ENCODE results near the gene CACNA1S.

DNA sequence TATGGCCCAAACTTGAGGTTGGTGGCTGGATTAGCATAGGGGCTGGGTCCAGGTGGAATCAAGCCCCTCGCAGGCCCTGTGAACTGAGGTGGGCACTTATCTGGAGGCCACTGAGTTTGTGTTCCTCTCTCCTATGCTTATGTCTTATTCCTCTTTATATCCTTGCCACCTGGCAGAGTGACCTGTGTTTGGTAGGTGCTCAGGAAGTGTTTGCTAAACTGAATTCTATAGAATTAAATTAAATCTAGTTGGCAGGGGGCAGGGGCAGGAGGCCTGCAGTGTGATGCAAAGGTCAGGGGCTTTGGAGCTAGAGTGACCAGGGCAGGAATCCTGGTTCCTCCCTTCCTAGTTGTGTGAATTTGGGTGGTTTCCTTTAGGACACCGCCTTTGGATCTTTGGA is 43.1 kb upstream of the CACNA1S start:
- TF ChIP-seq, protein P1, sequence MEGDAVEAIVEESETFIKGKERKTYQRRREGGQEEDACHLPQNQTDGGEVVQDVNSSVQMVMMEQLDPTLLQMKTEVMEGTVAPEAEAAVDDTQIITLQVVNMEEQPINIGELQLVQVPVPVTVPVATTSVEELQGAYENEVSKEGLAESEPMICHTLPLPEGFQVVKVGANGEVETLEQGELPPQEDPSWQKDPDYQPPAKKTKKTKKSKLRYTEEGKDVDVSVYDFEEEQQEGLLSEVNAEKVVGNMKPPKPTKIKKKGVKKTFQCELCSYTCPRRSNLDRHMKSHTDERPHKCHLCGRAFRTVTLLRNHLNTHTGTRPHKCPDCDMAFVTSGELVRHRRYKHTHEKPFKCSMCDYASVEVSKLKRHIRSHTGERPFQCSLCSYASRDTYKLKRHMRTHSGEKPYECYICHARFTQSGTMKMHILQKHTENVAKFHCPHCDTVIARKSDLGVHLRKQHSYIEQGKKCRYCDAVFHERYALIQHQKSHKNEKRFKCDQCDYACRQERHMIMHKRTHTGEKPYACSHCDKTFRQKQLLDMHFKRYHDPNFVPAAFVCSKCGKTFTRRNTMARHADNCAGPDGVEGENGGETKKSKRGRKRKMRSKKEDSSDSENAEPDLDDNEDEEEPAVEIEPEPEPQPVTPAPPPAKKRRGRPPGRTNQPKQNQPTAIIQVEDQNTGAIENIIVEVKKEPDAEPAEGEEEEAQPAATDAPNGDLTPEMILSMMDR (conservative IDR thresholded peaks at IDR 0.05; ENCODE audit: low read length), result no peak
- TF ChIP-seq EZH2phosphoT487 (IDR thresholded peaks at IDR 0.05; ENCODE audit: borderline replicate concordance, low read depth, low read length), result no peak
